Dermis microvascular lymphatic vessel endothelial cell (primary cell): ENCODE measurements around the gene GRK6. TPM values are rescaled to one million over a fixed set of nuclear protein-coding genes. Genes with fewer than 3 reads are reported as not detected.

Source experiments
- DNase-seq, 2 donors: peaks; one replicate each; pipeline versions ENCODE4 v3.0.0 to v3.0.0-alpha.2; 2010; ENCODE audit warnings: low read depth in 2 of 2
- total RNA-seq: library from RNA; depleted of rRNA; stranded (reverse); fragments of >200 nt; gene quantifications from 2 replicates; pipeline ENCODE4 v1.2.1, GENCODE V29; 2014

The GRK6 gene
- total RNA-seq, 1 donor from 2014 or later = 15.4 TPM

- DNase-seq = no peak
These were observed 13.1 kb downstream of the GRK6 start for GRCh38 chr5:177439518-177440053.

GRCh38 chr5:177440211-177440989 lies 13.9 kb downstream of the GRK6 start:
- DNase-seq = no peak

- DNase-seq = no peak
These were observed 14.7 kb downstream of the GRK6 start for GRCh38 chr5:177440990-177441780.

- DNase-seq = no peak
These were observed 15.8 kb downstream of the GRK6 start for GRCh38 chr5:177442066-177442826.

GRCh38 chr5:177443144-177443983 lies 16.9 kb downstream of the GRK6 start:
- no peak for DNase-seq

GRCh38 chr5:177444106-177445051 lies 17.9 kb downstream of the GRK6 start:
- DNase-seq = no peak

- DNase-seq = no peak
These were observed 18.8 kb downstream of the GRK6 start for GRCh38 chr5:177445052-177445916.

- no peak for DNase-seq
These were observed 19.4 kb downstream of the GRK6 start for GRCh38 chr5:177445917-177446199.

GRCh38 chr5:177446200-177447065 lies 20.0 kb downstream of the GRK6 start, which contains the start of gene PRR7:
Gene PRR7, plus strand, starts transcription at chr5:177446814. Its CDS starts 8,254 bp downstream, at chr5:177455068.
- DNase-seq = peak; percentile 28 to 72

- DNase-seq = peak in 1 of 2 donors; percentile 36
These were observed 20.7 kb downstream of the GRK6 start for GRCh38 chr5:177447066-177447610.

GRCh38 chr5:177447611-177448243 lies 21.3 kb downstream of the GRK6 start:
- DNase-seq = peak in 1 of 2 donors; percentile 63

- DNase-seq = no peak
These were observed 21.9 kb downstream of the GRK6 start for GRCh38 chr5:177448244-177448950.

GRCh38 chr5:177449140-177450061 lies 22.9 kb downstream of the GRK6 start:
- no peak for DNase-seq

GRCh38 chr5:177450667-177451424 lies 24.4 kb downstream of the GRK6 start:
- DNase-seq = no peak
